Cardiac fibroblast (primary cell): ENCODE measurements around the gene SCAF8.
A peak's percentile ranks its signal among the peaks of the same experiment; 100 is the strongest.
"Not testable (repeated sequence)": the region's sequence is repeated elsewhere in the genome, so short reads cannot be mapped to it uniquely, and the experiment has no call there.

ENCODE experiments used
- DNase-seq, 2 donors: peaks; one replicate each; pipeline versions ENCODE4 v3.0.0 to v3.0.0-alpha.2; 2010; ENCODE audit warnings: low read depth in 2 of 2
- H3K4me3 ChIP-seq, 2 donors: replicated peaks in 1 of 2; 1 replicate in 1 of 2; 2 replicates in 1 of 2; pipeline ENCODE4 v1.5.1; 2011; ENCODE audit warnings: low read depth in 2 of 2, low read length in 2 of 2, mild to moderate bottlenecking in 2 of 2, moderate library complexity in 1 of 2
- TF ChIP-seq, protein P1 (sequence below): IDR thresholded peaks from one replicate; pipeline ENCODE4 v1.5.1; 2011; ENCODE audit warnings: low read depth, mild to moderate bottlenecking, low read length, inconsistent platforms

The SCAF8 gene

DNA sequence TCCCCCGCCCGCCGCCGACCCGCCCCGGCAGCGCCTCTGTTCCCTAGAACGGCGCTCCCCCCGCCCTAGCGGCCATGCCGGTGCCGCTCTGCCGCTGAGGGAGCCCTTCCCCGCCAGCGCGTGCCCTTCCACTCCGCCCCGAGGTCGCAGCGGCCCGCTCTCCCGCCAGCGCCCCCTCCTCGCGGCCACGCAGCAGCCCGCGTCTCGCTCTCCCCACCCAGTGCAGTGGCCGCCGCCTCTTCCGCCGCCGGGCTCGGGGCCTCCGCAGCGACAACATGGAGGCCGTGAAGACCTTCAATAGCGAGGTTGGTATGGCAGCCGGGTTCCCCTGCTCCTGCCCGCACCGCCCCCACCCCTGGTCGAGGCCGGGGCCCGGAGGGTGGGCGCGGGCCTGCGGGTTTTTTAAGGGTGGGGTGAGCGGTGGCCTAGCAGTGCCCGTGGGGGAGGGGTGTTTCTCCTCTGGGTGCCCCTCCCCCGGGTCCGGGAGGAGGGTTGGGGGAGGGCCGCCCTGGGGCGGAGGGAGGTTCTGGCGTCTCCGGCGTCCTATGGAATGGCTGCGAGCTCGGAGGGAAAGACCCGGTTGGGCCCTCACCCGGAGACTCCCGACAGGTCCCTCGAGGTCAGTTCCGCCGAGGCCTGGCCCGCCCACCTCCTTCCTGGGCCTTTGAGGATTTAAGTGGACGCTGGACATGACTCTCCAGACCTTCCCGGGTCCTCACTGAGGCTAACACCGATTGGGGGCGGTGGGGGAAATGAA is 588 bp downstream of the SCAF8 start:
- H3K4me3 ChIP-seq, result peak overlapping the region; percentile 68 to 81
- peak; percentile 98 for DNase-seq
- TF ChIP-seq, protein P1, sequence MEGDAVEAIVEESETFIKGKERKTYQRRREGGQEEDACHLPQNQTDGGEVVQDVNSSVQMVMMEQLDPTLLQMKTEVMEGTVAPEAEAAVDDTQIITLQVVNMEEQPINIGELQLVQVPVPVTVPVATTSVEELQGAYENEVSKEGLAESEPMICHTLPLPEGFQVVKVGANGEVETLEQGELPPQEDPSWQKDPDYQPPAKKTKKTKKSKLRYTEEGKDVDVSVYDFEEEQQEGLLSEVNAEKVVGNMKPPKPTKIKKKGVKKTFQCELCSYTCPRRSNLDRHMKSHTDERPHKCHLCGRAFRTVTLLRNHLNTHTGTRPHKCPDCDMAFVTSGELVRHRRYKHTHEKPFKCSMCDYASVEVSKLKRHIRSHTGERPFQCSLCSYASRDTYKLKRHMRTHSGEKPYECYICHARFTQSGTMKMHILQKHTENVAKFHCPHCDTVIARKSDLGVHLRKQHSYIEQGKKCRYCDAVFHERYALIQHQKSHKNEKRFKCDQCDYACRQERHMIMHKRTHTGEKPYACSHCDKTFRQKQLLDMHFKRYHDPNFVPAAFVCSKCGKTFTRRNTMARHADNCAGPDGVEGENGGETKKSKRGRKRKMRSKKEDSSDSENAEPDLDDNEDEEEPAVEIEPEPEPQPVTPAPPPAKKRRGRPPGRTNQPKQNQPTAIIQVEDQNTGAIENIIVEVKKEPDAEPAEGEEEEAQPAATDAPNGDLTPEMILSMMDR, result no peak

DNA sequence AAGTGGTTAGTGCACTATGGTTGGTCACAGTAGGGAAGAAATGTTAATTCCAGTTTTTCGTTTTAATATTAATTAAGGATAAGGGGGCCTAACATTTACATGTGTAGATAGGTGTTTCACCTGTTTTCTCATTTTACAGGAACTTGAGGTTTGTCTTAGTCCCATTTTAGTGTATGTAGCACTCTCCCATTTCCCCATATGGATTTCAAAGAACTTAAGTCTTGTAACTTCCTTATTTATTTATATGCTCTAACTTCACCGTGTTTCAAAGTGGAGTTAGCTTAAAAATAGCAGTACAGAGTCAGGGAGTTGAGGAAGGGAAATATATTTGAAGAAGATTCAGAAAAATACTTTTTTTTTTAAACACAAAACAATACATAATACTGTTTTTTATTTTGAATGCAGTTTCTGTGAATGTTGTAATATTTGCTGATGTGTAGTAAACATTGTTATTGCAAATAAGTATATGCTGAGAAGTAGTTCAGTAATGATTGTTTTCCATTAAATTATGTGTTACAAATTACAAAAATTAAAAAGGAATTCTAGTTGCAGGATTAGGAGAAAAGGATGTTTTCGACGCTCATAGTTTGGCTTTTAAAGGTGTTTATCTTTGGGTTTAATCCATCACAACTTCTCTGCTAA is 3.5 kb downstream of the SCAF8 start:
- DNase-seq, result no peak
- no peak overlapping the region for H3K4me3 ChIP-seq
- TF ChIP-seq, protein P1, result no peak

DNA sequence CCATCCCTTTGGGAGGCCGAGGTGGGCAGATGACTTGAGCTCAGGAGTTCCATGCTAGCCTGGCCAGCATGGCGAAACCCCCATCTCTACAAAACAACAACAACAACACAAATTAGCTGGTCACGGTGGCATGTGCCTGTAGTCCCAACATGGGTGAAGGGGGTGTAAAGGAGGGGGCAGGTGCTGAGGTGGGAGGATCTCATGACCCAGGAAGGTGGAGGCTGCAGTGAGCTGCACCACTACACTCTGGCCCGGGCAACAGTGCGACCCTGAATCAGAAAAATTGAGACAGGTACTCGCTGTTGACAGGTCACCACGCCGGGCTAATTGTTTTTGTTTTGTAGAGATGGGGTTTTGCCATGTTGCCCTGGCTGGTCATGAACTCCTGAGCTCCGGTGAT is 4.2 kb downstream of the SCAF8 start:
- H3K4me3 ChIP-seq, result no peak overlapping the region
- TF ChIP-seq, protein P1, result no peak
- no peak for DNase-seq

DNA sequence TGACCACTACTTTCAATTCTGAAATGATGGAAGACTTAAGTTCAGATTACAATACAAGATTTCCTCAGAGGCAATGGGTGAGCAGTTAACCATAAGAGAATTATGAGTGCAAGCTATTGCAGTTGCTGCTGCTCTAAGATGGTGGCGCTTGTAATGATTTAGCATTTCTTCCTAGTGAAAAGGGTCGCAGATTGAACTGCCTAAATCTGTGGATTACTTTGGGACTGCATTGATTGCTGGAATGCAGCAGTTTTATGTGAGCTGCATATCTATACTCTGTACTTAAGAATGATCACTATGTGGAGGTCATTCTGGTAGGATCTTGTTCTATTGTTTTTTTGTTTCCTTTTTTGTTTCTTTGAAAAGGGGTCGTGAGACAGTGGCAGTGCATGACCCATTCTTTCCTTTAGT is 5.3 kb downstream of the SCAF8 start:
- peak in 1 of 2 donors; percentile 33 for DNase-seq
- H3K4me3 ChIP-seq, result no peak overlapping the region
- TF ChIP-seq, protein P1, result no peak

DNA sequence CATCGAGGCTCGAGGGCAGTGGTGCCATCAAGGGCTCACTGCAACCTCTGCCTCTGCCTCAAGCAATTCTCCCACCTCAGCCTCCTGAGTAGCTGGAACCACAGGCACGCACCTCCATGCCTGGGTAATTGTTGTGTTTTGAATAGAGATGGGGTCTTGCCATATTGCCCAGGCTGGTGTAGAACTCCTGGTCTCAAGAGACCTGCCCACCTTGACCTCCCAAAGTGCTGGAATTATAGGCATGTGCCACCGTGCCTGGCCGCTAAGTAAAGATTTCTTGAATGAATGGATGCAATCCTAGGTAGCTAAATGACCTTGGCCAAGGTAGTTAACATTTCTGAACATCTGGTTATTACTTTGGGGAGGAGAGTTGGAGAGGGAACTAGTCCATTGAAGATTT is 7.4 kb downstream of the SCAF8 start:
- no peak for DNase-seq
- H3K4me3 ChIP-seq, result no peak overlapping the region
- TF ChIP-seq, protein P1, result no peak

DNA sequence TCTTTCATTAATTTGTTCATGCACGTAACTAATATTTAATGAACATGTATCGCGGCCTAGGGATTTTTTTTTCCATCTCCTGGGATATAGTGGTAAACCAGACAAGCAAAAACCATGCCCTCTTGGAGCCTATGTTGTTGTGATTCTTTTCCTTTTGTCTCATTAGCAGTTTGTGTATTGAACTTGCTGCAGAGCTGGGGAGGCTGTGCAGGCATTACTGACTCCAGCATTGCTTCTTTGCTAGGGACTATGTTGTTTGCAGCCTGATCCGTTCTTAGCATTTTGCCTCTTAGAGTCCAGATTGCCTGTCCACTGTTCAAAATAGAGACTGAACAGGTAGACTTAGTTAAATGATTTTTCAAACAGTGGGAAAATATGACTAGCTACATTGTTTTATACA is 9.7 kb downstream of the SCAF8 start:
- no peak overlapping the region for H3K4me3 ChIP-seq
- no peak for DNase-seq

DNA sequence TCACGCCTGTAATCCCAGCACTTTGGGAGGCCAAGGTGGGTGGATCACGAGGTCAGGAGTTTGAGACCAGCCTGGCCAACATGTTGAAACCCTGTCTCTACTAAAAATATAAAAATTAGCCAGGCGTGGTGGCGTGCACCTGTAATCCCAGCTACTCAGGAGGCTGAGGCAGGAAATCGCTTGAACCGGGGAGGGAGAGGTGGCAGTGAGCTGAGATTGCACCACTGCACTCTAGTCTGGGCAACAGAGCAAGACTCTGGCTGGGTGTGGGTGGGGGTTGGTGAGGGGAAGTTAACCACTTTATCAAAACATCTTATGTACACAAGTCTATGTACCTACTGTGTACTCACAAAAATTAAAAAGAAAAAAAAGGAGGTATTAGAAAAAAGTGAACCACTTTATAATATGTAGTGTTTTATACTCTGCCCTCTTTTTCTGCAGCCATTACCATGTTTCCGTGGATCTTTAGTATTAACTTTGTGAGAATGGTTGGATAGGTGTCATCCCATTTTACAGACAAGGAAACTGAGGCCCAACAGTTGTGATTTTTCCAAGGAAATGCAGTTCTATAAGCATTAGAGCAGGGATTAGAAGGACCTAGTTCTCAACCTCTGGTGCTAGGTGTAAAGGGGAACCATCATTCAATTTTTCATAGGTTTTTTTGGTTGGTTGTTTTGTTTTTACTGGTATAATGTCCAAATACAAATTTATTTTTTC is 11.0 kb downstream of the SCAF8 start:
- not testable (repeated sequence) for DNase-seq, H3K4me3 ChIP-seq

More for the DNA sequence above, 9.7 kb downstream of the SCAF8 start:
- TF ChIP-seq, protein P1, result no peak
